Effector memory CD4-positive, alpha-beta T cell (primary cell): ENCODE results near the gene ONECUT2.
A peak's percentile ranks its signal among the peaks of the same experiment; 100 is the strongest.

Experiments
- DNase-seq, 3 donors: peaks; one replicate each; pipeline ENCODE4 v3.0.0-alpha.2; 2020
- H3K27ac ChIP-seq: 2 replicates; pipeline ENCODE4 v1.7.0; 2013; ENCODE audit warnings: mild to moderate bottlenecking, low read length, moderate library complexity; ENCODE audit not compliant: insufficient read depth, poor library complexity, severe bottlenecking
- H3K27me3 ChIP-seq: replicated peaks from 2 replicates; pipeline ENCODE4 v1.7.0; 2013; ENCODE audit warnings: mild to moderate bottlenecking, low read length; ENCODE audit not compliant: insufficient read depth, control insufficient read depth, poor library complexity, severe bottlenecking
- H3K36me3 ChIP-seq: 2 replicates; pipeline ENCODE4 v1.7.0; 2013; ENCODE audit warnings: mild to moderate bottlenecking, low read length, moderate library complexity; ENCODE audit not compliant: control insufficient read depth, insufficient read depth
- H3K4me1 ChIP-seq: 2 replicates; pipeline ENCODE4 v1.7.0; 2013; ENCODE audit warnings: low read length, mild to moderate bottlenecking; ENCODE audit not compliant: control insufficient read depth, insufficient read depth, poor library complexity, severe bottlenecking
- H3K4me3 ChIP-seq: 2 replicates; pipeline ENCODE4 v1.7.0; 2013; ENCODE audit warnings: low read length, low read depth, mild to moderate bottlenecking; ENCODE audit not compliant: insufficient read depth, poor library complexity, severe bottlenecking
- H3K9me3 ChIP-seq: 2 replicates; pipeline ENCODE4 v1.7.0; 2013; ENCODE audit warnings: mild to moderate bottlenecking, low read length, moderate library complexity; ENCODE audit not compliant: control insufficient read depth

Gene ONECUT2

DNA sequence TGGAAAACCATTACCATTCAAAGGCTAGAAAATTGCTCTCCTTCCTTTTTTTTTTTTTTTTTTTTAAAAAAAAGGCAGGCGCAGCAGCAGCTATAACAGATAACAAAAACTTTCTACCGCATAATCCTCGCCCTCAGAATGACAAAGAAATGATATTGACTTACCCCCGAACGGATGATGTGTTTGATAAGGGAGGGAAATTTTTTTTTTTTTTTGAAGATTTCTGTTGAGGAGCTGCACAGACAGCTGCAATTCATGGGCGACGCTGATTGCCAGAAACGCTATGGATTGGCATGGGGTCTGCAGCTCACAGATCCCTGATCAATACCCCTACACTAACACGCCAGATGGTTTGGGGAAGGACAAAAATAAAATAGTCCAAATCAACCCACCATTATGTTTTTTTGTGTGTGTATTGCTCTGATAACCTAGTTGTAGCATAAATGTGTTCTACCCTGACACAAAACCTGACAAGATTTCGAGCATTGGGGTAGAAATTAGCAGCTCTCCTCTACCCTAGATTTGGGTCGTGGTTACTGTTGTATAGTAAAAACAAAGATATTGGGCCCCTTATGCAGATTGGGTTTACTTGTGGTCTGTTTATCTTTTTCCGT, 3.6 kb upstream of the ONECUT2 start:
- no peak overlapping the region for H3K4me3 ChIP-seq
- no peaks in the 10 kb centered on the region for H3K36me3 ChIP-seq
- H3K27me3 ChIP-seq = peaks cover 71% of the 10 kb centered on the region
- H3K9me3 ChIP-seq = no peaks in the 10 kb centered on the region
- H3K27ac ChIP-seq = no peak overlapping the region
- DNase-seq = no peak
- H3K4me1 ChIP-seq = peaks cover 27% of the 10 kb centered on the region

DNA sequence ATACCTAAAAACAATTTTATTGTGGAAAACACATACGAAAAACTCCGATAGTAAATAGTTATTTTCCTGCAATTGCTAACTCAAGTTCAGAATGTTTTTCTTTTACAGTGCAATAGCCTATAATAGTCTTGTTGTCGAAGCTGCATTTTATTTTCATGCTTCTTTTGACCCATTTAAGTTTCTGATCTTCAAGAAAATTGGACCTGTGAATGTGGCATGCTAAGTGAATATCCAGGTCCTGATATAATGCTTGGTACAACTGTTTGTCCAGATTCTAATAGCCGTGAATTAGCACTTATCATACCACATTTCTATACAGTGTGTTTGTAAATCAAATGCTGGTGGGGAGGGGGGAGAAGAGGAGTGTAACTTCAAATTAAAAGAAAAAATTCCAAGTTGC, 3.0 kb upstream of the ONECUT2 start:
- Histone ChIP-seq H3K27me3 (peaks cover 72% of the 10 kb centered on the region), H3K27ac (no peak overlapping the region), H3K4me1 (peaks cover 29% of the 10 kb centered on the region), H3K9me3 (no peaks in the 10 kb centered on the region), H3K36me3 (no peaks in the 10 kb centered on the region), H3K4me3 (no peak overlapping the region)
- DNase-seq = no peak

GRCh38 chr18:57432751-57433400, 2.3 kb upstream of the ONECUT2 start:
- Histone ChIP-seq H3K4me1 (peaks cover 32% of the 10 kb centered on the region), H3K36me3 (no peaks in the 10 kb centered on the region), H3K27me3 (peaks cover 72% of the 10 kb centered on the region), H3K4me3 (no peak overlapping the region), H3K27ac (no peak overlapping the region), H3K9me3 (no peaks in the 10 kb centered on the region)
- no peak for DNase-seq

DNA sequence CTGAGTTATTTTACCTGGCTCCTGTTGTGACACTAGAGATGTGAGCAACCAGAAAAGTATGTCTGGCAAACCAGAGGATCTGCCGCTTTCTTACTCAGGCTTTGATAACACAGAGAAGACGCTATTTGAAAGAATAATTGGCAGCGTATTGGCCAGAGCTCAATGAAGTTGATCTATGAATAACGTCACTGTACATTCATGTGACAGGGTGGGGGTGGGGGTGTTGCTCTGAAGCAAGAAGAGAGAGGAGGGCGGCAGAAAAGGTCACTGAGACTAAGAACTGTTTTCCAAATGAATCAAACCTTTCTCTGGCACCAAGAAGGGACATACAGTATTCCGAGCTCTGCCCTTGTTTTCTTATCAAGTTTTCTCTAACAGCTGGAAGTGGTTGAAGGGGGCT, 1.7 kb upstream of the ONECUT2 start:
- Histone ChIP-seq H3K27me3 (peaks cover 72% of the 10 kb centered on the region), H3K4me3 (no peak overlapping the region), H3K27ac (no peak overlapping the region), H3K9me3 (no peaks in the 10 kb centered on the region), H3K36me3 (no peaks in the 10 kb centered on the region), H3K4me1 (peaks cover 31% of the 10 kb centered on the region)
- DNase-seq = no peak

DNA sequence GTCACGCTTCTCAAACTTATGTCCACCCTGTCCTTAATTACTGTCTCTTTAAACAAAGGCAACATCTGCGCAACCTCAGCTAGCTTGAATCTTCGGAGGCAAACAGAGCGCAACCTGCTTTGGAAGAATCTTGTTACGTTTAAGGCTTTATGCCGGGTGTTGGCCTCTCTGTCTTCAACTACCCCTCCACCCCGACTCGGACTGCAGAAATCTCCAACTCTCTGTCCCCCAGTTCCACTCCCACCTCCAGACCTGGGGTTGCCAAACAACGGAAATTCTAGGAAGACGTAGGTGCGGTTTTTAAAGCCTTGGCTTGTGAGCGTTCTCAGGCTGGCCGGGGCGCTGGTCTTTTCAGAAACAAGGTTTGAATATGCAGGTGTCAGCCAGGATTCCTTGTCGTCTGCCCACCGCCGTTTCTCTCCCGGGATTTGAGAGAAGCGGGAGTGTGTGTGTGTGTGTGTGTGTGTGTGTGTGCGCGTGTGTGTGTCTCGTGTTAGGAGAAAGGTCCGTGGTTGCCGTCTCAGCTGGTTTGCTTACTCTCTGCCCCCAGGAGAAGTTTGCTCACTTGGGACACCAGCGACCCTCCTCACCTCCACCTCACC, 1.1 kb upstream of the ONECUT2 start:
- H3K27me3 ChIP-seq = peaks cover 72% of the 10 kb centered on the region
- H3K36me3 ChIP-seq = no peaks in the 10 kb centered on the region
- H3K4me3 ChIP-seq = peak overlapping the region; percentile 18
- peaks cover 26% of the 10 kb centered on the region for H3K4me1 ChIP-seq
- no peaks in the 10 kb centered on the region for H3K9me3 ChIP-seq
- no peak for DNase-seq
- no peak overlapping the region for H3K27ac ChIP-seq

DNA sequence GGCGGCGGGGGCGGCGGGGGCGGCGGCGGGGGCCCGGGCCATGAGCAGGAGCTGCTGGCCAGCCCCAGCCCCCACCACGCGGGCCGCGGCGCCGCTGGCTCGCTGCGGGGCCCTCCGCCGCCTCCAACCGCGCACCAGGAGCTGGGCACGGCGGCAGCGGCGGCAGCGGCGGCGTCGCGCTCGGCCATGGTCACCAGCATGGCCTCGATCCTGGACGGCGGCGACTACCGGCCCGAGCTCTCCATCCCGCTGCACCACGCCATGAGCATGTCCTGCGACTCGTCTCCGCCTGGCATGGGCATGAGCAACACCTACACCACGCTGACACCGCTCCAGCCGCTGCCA, 644 bp downstream of the ONECUT2 start:
- no peaks in the 10 kb centered on the region for H3K36me3 ChIP-seq
- H3K9me3 ChIP-seq = no peaks in the 10 kb centered on the region
- no peak overlapping the region for H3K27ac ChIP-seq
- H3K4me1 ChIP-seq = peaks cover 22% of the 10 kb centered on the region
- no peak for DNase-seq
- peaks cover 76% of the 10 kb centered on the region for H3K27me3 ChIP-seq
- no peak overlapping the region for H3K4me3 ChIP-seq

- no peak for DNase-seq
- H3K36me3 ChIP-seq = no peaks in the 10 kb centered on the region
- H3K4me3 ChIP-seq = no peak overlapping the region
- peaks cover 22% of the 10 kb centered on the region for H3K4me1 ChIP-seq
- peaks cover 75% of the 10 kb centered on the region for H3K27me3 ChIP-seq
- H3K9me3 ChIP-seq = no peaks in the 10 kb centered on the region
- H3K27ac ChIP-seq = no peak overlapping the region
These were observed 1.2 kb downstream of the ONECUT2 start for GRCh38 chr18:57436191-57436964.

GRCh38 chr18:57436965-57437333, 1.8 kb downstream of the ONECUT2 start:
- no peaks in the 10 kb centered on the region for H3K9me3 ChIP-seq
- no peak overlapping the region for H3K27ac ChIP-seq
- no peak overlapping the region for H3K4me3 ChIP-seq
- no peaks in the 10 kb centered on the region for H3K36me3 ChIP-seq
- peaks cover 22% of the 10 kb centered on the region for H3K4me1 ChIP-seq
- DNase-seq = no peak
- H3K27me3 ChIP-seq = peaks cover 77% of the 10 kb centered on the region

GRCh38 chr18:57437402-57437765, 2.2 kb downstream of the ONECUT2 start:
- H3K4me3 ChIP-seq = no peak overlapping the region
- no peaks in the 10 kb centered on the region for H3K36me3 ChIP-seq
- no peak for DNase-seq
- H3K27me3 ChIP-seq = peaks cover 79% of the 10 kb centered on the region
- H3K4me1 ChIP-seq = peaks cover 22% of the 10 kb centered on the region
- H3K9me3 ChIP-seq = no peaks in the 10 kb centered on the region
- H3K27ac ChIP-seq = no peak overlapping the region
